Esophagus squamous epithelium (tissue), 5 donors: ENCODE results near the gene DGKD. TPM values are rescaled to one million over a fixed set of nuclear protein-coding genes. Genes with fewer than 3 reads are reported as not detected.

Experiments
- DNase-seq: peaks from one replicate; lab custom pipeline; 2025; lab: John Stamatoyannopoulos, UW
- H3K27ac ChIP-seq, 4 donors: fragments of 200-600 bp; sonication (generic); one replicate each; pipeline ENCODE4 v1.5.1; 2016 to 2019; ENCODE audit warnings: mild to moderate bottlenecking in 1 of 4
- H3K27me3 ChIP-seq, 4 donors: fragments of 200-600 bp; sonication (generic); 1 replicate in 3 of 4; 2 replicates in 1 of 4; pipeline versions ENCODE4 v1.5.1 to v1.6.0; 2017 to 2021; ENCODE audit warnings: antibody characterized with exemption in 1 of 4
- H3K36me3 ChIP-seq, 3 donors: fragments of 200-600 bp; sonication (generic); one replicate each; pipeline ENCODE4 v1.5.1; 2016 to 2019
- H3K4me1 ChIP-seq, 3 donors: fragments of 200-600 bp; sonication (generic); one replicate each; pipeline ENCODE4 v1.5.1; 2017 to 2019
- H3K4me3 ChIP-seq, 4 donors: fragments of 200-600 bp; sonication (generic); 1 replicate in 3 of 4; 2 replicates in 1 of 4; pipeline ENCODE4 v1.5.1; 2016 to 2019; ENCODE audit warnings: mild to moderate bottlenecking in 2 of 4, moderate library complexity in 1 of 4
- H3K9me3 ChIP-seq, 3 donors: fragments of 200-600 bp; sonication (generic); one replicate each; pipeline ENCODE4 v1.5.1; 2016 to 2019
- POLR2A ChIP-seq, 4 donors: fragments of 450-650 bp; IDR thresholded peaks; one replicate each; pipeline ENCODE4 v1.6.1; 2017; ENCODE audit warnings: antibody characterized with exemption in 4 of 4, mild to moderate bottlenecking in 4 of 4, moderate library complexity in 3 of 4
- WGBS, 2 donors: methylation state at CpG; one replicate each; pipeline ENCODE4 v1.1.5; 2018; 5-methylcytosine and 5-hydroxymethylcytosine counted together
- intact Hi-C: fragments of 100-400 bp; cut with DNase I; formaldehyde crosslinking; loops from one replicate; pipeline ENCODE4 v1.15.0; 2022
- total RNA-seq, 4 donors: library from RNA; depleted of rRNA; stranded (reverse); fragments of >200 nt; gene quantifications; one replicate each; pipeline ENCODE4 v1.1.0, GENCODE V29; 2016
- TF ChIP-seq, protein P1 (sequence below), 6 experiments: fragments of 450-650 bp in 4 of 6; fragments of 200-600 bp in 2 of 6; sonication (generic) in 2 of 6; IDR thresholded peaks; one replicate each; pipeline ENCODE4 v1.5.1; 2016 to 2019; ENCODE audit warnings: antibody characterized with exemption in 6 of 6, mild to moderate bottlenecking in 4 of 6, moderate library complexity in 4 of 6
- donor health status: DM: yes; HTN: yes; CAD: no.

The DGKD gene
- total RNA-seq, 4 donors from 2014 or later = 2.3 to 10.9 (median 4.2) TPM

DNA sequence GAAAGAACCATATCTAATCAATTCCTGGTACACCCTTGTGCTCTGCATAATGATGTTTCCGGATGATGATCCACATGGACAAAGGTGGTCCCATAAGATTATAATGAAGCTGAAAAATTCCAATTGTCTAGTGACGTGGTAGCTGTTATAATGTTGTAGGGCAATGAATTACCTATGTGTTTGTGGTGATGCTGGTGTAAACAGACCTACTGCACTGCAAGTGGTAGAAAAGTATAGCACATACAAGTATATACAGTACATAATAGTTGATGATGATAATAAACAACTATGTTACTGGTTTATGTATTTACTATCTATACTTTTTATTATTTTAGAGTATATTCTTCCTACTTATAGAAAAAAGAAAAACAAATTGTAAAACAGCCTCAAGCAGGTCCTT lies 8.4 kb downstream of the DGKD start:
- intact Hi-C loops = no loop called here
- Histone ChIP-seq H3K36me3 (peaks cover 0 to 8% (median 0%) of the 10 kb centered on the region in 3 donors), H3K27me3 (no peaks in the 10 kb centered on the region), H3K4me3 (no peak overlapping the region), H3K4me1 (no peaks in the 10 kb centered on the region), H3K27ac (no peak overlapping the region), H3K9me3 (no peaks in the 10 kb centered on the region)
- no peak for TF ChIP-seq POLR2A (IDR thresholded peaks at IDR 0.05)
- TF ChIP-seq, protein P1, sequence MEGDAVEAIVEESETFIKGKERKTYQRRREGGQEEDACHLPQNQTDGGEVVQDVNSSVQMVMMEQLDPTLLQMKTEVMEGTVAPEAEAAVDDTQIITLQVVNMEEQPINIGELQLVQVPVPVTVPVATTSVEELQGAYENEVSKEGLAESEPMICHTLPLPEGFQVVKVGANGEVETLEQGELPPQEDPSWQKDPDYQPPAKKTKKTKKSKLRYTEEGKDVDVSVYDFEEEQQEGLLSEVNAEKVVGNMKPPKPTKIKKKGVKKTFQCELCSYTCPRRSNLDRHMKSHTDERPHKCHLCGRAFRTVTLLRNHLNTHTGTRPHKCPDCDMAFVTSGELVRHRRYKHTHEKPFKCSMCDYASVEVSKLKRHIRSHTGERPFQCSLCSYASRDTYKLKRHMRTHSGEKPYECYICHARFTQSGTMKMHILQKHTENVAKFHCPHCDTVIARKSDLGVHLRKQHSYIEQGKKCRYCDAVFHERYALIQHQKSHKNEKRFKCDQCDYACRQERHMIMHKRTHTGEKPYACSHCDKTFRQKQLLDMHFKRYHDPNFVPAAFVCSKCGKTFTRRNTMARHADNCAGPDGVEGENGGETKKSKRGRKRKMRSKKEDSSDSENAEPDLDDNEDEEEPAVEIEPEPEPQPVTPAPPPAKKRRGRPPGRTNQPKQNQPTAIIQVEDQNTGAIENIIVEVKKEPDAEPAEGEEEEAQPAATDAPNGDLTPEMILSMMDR (IDR thresholded peaks at IDR 0.05) = no peak
- no peak for DNase-seq
- WGBS, 2 donors = 68 to 72% methylated on average over 2 of the region's 2 CpGs

DNA sequence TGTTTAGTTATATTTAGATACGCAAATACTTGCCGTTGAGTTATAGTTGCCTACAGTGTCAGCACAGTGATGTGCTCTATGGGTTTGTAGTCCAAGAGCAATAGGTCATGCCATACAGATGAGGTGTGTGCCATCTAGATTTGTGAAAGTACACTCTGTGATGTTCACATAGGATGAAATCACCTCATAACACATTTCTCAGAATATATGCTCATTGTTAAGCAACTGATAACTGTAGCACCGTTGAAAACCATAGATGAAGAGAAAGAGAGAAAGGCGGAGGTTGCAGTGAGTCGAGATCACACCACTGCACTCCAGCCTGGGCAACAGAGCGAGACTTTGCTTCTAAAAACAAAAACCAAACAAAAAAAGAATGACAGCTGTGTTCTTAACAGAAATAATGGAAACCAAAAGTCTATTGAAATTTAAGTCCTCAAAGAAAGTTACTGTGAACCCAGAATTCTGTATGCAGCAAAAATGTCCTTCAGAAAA lies 9.5 kb downstream of the DGKD start:
- intact Hi-C loops = no loop called here

DNA sequence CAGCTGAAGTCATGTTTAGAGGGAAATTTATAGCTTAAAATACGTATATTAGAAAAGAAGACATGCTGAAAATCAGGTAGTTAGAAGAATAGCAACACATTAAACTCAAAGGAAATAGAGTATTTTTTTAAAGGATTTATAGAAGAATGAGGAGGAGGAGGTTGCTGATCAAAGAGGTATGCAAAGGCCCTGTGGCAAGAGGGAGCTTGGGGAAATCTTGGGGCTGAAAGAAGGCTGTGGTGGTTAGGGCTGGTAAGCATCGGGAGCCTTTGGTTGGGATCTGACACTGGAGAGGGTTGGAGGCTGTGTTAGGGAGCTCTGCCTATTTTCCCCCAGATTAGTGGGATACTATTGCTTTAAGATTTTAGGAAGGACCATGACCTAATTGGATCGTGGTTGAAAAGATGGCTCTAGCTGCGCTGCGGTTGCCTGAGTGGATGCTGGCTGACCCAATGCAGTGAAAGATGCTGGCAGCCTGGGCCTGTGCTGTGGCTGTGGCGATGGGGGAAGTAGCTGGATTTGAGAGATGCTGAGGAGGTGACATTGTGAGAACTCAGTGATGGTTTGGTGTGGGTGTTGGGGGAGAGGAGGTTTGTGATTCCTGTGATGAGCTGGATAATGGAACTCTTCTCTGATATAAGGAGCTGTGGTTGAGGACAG lies 11.7 kb downstream of the DGKD start:
- intact Hi-C loops = no loop called here
- TF ChIP-seq, protein P1 (IDR thresholded peaks at IDR 0.05) = no peak
- TF ChIP-seq POLR2A (IDR thresholded peaks at IDR 0.05) = no peak
- Histone ChIP-seq H3K36me3 (peaks cover 0 to 8% (median 0%) of the 10 kb centered on the region in 3 donors), H3K4me1 (peaks cover 0 to 6% (median 0%) of the 10 kb centered on the region in 3 donors), H3K4me3 (no peak overlapping the region), H3K27me3 (no peaks in the 10 kb centered on the region), H3K27ac (no peak overlapping the region), H3K9me3 (no peaks in the 10 kb centered on the region)
- DNase-seq = no peak
- WGBS, 2 donors = 88 to 96% methylated on average over 6 of the region's 6 CpGs

More for the DNA sequence above, 9.5 kb downstream of the DGKD start:
- Histone ChIP-seq H3K9me3 (no peaks in the 10 kb centered on the region), H3K36me3 (peaks cover 0 to 8% (median 0%) of the 10 kb centered on the region in 3 donors), H3K27ac (no peak overlapping the region), H3K27me3 (no peaks in the 10 kb centered on the region), H3K4me3 (no peak overlapping the region), H3K4me1 (no peaks in the 10 kb centered on the region)
- no peak for DNase-seq
- 88 to 90% methylated on average over 6 of the region's 6 CpGs for WGBS, 2 donors
- TF ChIP-seq POLR2A (IDR thresholded peaks at IDR 0.05) = no peak
- TF ChIP-seq, protein P1 (IDR thresholded peaks at IDR 0.05) = no peak

DNA sequence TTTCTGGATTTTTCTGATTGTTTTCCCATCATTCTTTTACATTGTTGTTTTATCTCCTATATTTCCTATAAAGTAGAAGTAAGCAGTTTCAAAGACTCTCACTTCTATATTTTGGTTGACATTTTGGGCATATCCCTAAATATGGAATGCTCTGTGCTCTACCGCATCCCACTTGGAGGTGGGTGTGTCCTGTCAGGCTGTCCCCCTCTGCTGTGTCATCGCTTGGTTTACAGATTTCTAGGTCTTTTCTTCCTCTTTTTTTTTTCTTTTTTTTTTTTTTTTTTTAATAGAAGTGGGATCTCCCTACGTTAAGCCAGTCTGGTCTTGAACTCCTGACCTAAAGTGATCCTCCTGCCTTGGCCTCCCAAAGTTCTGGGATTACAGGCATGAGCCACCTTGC lies 13.3 kb downstream of the DGKD start:
- Histone ChIP-seq H3K9me3 (no peaks in the 10 kb centered on the region), H3K4me3 (no peak overlapping the region), H3K36me3 (peaks cover 0 to 8% (median 0%) of the 10 kb centered on the region in 3 donors), H3K27me3 (no peaks in the 10 kb centered on the region), H3K27ac (no peak overlapping the region), H3K4me1 (peaks cover 0 to 6% (median 0%) of the 10 kb centered on the region in 3 donors)
- intact Hi-C loops = no loop called here
- DNase-seq = no peak
- WGBS, 2 donors = 76 to 81% methylated on average over 3 of the region's 3 CpGs
- TF ChIP-seq, protein P1 (IDR thresholded peaks at IDR 0.05) = no peak
- no peak for TF ChIP-seq POLR2A (IDR thresholded peaks at IDR 0.05)

DNA sequence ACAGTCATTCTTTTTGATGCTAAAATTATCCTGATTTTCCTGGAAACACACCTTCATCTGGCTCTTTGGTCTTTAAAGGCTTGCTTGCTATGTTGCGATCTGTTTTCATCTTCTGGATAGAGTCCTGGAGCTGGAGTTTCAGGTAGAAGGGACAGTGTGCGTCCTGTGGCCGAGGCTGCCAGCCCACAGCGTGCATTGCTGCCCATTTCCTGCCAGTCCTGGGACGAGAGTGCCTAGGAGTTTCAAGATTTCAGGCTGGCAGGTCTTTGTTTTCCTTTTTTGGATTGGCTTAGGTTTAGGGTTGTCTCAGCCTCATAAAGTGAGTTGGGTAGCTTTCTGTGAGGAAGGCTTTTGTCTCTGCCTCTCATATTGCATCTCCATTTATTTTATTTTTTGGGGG lies 14.5 kb downstream of the DGKD start:
- Histone ChIP-seq H3K4me1 (peaks cover 0 to 6% (median 0%) of the 10 kb centered on the region in 3 donors), H3K27ac (no peak overlapping the region), H3K36me3 (peaks cover 0 to 10% (median 0%) of the 10 kb centered on the region in 3 donors), H3K27me3 (no peaks in the 10 kb centered on the region), H3K4me3 (no peak overlapping the region), H3K9me3 (no peaks in the 10 kb centered on the region)
- WGBS, 2 donors = 83 to 85% methylated on average over 3 to 5 of the region's 5 CpGs
- DNase-seq = no peak
- TF ChIP-seq, protein P1 (IDR thresholded peaks at IDR 0.05) = no peak
- no peak for TF ChIP-seq POLR2A (IDR thresholded peaks at IDR 0.05)
- intact Hi-C loops = no loop called here
